Stomach (tissue), 4 donors: ENCODE measurements around the gene SPAM1.

Source experiments
- CTCF ChIP-seq, 7 experiments: fragments of 450-650 bp in 4 of 7; fragments of 200-600 bp in 3 of 7; sonication (generic) in 3 of 7; IDR thresholded peaks; one replicate each; pipeline ENCODE4 v1.5.1; 2016 to 2019; ENCODE audit warnings: antibody characterized with exemption in 7 of 7, control low read depth in 2 of 7, mild to moderate bottlenecking in 1 of 7
- POLR2A ChIP-seq, 4 donors: fragments of 450-650 bp; IDR thresholded peaks; one replicate each; pipeline ENCODE4 v1.6.1; 2016; ENCODE audit warnings: antibody characterized with exemption in 4 of 4, control low read depth in 2 of 4, mild to moderate bottlenecking in 1 of 4, moderate library complexity in 1 of 4

DNA sequence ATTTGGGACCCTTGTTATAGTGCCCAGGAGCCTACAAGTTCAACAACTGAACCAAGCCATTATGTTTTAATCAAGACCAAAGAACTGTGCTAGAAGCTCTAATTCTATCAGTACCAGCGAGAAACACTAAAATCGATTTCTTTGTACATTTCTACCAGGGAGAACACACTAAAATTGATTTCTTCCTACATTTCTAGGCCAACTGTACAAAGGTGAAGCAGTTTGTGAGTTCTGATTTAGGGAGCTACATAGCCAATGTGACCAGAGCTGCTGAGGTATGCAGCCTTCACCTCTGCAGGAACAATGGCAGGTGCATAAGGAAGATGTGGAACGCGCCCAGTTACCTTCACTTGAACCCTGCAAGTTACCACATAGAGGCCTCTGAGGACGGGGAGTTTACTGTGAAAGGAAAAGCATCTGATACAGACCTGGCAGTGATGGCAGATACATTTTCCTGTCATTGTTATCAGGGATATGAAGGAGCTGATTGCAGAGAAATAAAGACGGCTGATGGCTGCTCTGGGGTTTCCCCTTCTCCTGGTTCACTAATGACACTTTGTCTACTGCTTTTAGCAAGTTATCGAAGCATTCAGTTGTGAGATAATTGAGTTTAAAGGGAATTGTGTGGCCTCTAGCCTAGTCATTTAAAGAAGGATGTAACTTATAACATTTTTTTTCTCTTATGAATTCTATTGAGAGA lies 48.3 kb upstream of the SPAM1 start:
- TF ChIP-seq CTCF (IDR thresholded peaks at IDR 0.05) (no peak), POLR2A (IDR thresholded peaks at IDR 0.05) (no peak)
